HL-60 (cell line): Measurements from ENCODE around the gene HSPB1.
A peak's percentile ranks its signal among the peaks of the same experiment; 100 is the strongest.
"Not testable (repeated sequence)": the region's sequence is repeated elsewhere in the genome, so short reads cannot be mapped to it uniquely, and the experiment has no call there.

Source experiments
- DNase-seq, 2 experiments: peaks; one replicate each; pipeline ENCODE4 v3.0.0-alpha.2; 2010 to 2020; ENCODE audit warnings: low read depth in 1 of 2, low spot score in 1 of 2
- H3K27ac ChIP-seq: fragments of 250-450 bp; sonication (Bioruptor Pico); replicated peaks from 2 replicates; pipeline ENCODE4 v1.5.1; 2020; ENCODE audit warnings: mild to moderate bottlenecking, moderate library complexity
- H3K27me3 ChIP-seq: fragments of 250-450 bp; sonication (Bioruptor Pico); 2 replicates; pipeline ENCODE4 v1.5.1; 2021; ENCODE audit warnings: mild to moderate bottlenecking, moderate library complexity; ENCODE audit not compliant: insufficient read depth, poor library complexity, severe bottlenecking
- H3K4me3 ChIP-seq: replicated peaks from 2 replicates; pipeline ENCODE4 v1.5.1; 2011; ENCODE audit warnings: mild to moderate bottlenecking, control low read depth, low read length; ENCODE audit not compliant: insufficient read depth
- GABPA ChIP-seq: IDR thresholded peaks from 2 replicates; pipeline ENCODE4 v1.6.1; 2012; ENCODE audit warnings: low read depth
- POLR2AphosphoS5 ChIP-seq: IDR thresholded peaks from 2 replicates; pipeline ENCODE4 v1.6.1; 2012; ENCODE audit warnings: low read depth
- SPI1 ChIP-seq: IDR thresholded peaks from 2 replicates; pipeline ENCODE4 v1.6.1; 2012; ENCODE audit warnings: low read depth, mild to moderate bottlenecking, borderline replicate concordance
- TF ChIP-seq, protein P1 (sequence below): IDR thresholded peaks from one replicate; pipeline ENCODE4 v1.5.1; 2011; ENCODE audit warnings: low read length, control low read depth, inconsistent platforms; ENCODE audit not compliant: insufficient read depth
- TF ChIP-seq, protein P2 (sequence below): IDR thresholded peaks from 2 replicates; pipeline ENCODE4 v1.6.1; 2012; ENCODE audit warnings: low read depth; ENCODE audit not compliant: insufficient replicate concordance

HSPB1 gene

DNA sequence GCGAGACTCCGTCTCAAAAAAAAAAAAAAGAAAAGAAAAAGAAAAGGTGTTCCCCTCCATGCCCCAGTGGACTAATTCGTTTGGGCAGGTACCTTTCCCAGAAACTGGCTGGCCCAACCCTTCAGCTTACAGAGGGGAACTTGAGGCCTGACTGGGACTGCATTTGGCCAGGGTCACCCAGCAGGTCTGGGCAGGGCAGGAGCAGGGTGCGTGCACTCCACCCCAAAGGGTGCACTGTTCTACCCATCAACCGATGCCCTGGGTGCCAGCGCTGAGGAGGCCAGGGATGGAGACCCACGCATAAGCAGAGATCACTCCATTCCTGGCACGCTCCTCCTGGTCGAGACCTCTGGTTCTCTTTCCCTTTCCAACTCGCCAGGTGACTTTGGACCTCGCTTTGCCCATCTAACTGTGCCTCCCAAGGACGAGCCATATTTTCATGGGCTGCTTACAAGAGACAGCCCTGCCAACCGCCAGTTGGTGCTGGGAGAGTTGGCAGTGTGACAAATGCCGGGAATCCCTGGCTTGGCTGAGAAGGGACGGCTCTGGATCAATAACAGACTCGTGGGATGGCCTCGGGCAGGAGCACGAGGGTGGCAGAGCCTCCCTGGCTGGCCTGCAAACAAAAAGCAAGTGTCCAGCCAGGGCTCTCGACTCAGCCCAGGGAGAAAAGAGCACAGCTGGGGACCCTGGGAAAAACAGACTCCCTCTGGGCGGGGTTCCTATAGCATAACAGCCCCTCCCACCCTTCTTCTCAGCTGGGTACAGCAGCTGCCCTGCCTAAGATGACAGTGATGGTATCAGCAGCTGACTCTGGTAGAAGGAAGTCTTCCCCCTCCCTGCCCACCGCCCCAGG lies 7.9 kb downstream of the HSPB1 start:
- Histone ChIP-seq H3K4me3 (no peak overlapping the region), H3K27me3 (no peaks in the 10 kb centered on the region), H3K27ac (no peak overlapping the region)
- no peak for TF ChIP-seq GABPA
- no peak for DNase-seq

GRCh38 chr7:76311838-76312237 lies 9.4 kb downstream of the HSPB1 start:
- H3K27me3 ChIP-seq, DNase-seq, H3K27ac ChIP-seq, H3K4me3 ChIP-seq: not testable (repeated sequence)

DNA sequence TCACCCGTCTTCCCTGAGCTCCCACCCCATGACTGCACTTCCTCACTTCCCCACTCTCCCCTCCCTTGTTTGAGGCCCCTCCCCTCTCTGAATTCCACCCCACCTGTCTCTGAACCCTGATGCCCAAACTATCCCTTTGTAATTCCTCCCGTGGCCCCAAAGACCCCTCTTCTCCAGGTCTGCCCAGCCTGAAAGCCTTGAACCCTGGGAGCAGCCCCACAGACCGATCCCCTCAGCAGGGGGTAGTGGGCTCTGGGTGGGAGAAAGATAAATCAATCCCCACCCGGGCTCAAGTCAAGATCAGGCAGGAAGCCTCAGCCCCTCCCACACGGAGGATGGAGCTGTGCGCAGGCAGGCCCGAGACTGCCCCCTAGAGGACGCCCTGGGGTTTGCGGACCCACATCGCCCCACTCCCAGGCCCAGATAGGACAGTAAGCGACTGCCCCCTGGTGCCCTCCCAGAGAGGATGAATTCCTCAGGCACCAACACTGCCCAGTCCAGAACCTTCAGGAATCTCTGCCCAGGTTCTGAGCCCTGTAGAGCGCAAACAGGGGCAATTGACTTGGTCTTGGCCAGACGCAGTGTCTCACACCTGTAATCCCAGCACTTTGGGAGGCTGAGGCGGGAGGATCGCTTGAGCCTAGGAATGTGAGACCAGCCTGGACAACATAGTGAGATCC lies 11.7 kb downstream of the HSPB1 start:
- no peak overlapping the region for H3K27ac ChIP-seq
- no peak for TF ChIP-seq POLR2AphosphoS5
- TF ChIP-seq, protein P1, sequence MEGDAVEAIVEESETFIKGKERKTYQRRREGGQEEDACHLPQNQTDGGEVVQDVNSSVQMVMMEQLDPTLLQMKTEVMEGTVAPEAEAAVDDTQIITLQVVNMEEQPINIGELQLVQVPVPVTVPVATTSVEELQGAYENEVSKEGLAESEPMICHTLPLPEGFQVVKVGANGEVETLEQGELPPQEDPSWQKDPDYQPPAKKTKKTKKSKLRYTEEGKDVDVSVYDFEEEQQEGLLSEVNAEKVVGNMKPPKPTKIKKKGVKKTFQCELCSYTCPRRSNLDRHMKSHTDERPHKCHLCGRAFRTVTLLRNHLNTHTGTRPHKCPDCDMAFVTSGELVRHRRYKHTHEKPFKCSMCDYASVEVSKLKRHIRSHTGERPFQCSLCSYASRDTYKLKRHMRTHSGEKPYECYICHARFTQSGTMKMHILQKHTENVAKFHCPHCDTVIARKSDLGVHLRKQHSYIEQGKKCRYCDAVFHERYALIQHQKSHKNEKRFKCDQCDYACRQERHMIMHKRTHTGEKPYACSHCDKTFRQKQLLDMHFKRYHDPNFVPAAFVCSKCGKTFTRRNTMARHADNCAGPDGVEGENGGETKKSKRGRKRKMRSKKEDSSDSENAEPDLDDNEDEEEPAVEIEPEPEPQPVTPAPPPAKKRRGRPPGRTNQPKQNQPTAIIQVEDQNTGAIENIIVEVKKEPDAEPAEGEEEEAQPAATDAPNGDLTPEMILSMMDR = peak; percentile 99
- peak; percentile 84 to 95 for DNase-seq
- no peaks in the 10 kb centered on the region for H3K27me3 ChIP-seq
- no peak overlapping the region for H3K4me3 ChIP-seq

DNA sequence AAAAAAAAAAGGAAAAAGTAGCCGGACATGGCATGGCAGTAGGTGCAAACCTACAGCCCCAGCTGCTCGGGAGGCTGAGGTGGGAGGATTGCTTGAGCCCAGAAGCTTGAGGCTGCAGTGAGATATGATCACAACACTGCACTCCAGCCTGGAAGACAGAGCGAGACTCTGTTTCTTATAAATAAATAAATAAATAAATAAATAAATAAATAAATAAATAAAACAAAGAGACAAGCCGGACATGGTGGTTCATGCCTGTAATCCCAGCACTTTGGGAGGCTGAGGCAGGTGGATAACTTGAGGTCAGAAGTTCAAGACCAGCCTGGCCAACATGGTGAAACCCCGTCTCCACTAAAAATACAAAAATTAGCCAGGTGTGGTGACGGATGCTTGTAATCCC lies 12.3 kb downstream of the HSPB1 start:
- H3K4me3 ChIP-seq, H3K27ac ChIP-seq, H3K27me3 ChIP-seq, DNase-seq: not testable (repeated sequence)

DNA sequence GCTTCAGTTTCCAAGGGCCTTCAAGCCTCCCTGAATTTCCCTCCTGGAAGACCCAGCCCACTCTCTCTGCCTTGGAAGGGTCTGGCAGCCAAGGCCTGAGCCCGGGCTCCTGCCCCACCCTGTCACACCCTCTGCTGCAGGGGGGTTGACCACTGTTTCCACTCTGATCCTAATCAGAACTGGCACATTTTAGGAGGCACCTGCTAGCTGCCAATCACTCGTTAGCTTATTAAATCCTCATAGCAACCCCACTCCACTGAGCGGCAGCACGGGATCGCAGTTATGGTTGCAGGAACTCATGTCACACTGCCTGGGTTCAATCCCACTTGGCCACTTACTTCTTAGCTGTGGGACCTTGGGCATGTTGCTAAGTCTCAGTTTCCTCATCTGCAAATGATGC lies 12.9 kb downstream of the HSPB1 start:
- TF ChIP-seq POLR2AphosphoS5 (no peak), SPI1 (no peak), GABPA (no peak)
- TF ChIP-seq, protein P1 = no peak
- TF ChIP-seq, protein P2, sequence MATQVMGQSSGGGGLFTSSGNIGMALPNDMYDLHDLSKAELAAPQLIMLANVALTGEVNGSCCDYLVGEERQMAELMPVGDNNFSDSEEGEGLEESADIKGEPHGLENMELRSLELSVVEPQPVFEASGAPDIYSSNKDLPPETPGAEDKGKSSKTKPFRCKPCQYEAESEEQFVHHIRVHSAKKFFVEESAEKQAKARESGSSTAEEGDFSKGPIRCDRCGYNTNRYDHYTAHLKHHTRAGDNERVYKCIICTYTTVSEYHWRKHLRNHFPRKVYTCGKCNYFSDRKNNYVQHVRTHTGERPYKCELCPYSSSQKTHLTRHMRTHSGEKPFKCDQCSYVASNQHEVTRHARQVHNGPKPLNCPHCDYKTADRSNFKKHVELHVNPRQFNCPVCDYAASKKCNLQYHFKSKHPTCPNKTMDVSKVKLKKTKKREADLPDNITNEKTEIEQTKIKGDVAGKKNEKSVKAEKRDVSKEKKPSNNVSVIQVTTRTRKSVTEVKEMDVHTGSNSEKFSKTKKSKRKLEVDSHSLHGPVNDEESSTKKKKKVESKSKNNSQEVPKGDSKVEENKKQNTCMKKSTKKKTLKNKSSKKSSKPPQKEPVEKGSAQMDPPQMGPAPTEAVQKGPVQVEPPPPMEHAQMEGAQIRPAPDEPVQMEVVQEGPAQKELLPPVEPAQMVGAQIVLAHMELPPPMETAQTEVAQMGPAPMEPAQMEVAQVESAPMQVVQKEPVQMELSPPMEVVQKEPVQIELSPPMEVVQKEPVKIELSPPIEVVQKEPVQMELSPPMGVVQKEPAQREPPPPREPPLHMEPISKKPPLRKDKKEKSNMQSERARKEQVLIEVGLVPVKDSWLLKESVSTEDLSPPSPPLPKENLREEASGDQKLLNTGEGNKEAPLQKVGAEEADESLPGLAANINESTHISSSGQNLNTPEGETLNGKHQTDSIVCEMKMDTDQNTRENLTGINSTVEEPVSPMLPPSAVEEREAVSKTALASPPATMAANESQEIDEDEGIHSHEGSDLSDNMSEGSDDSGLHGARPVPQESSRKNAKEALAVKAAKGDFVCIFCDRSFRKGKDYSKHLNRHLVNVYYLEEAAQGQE = no peak

DNA sequence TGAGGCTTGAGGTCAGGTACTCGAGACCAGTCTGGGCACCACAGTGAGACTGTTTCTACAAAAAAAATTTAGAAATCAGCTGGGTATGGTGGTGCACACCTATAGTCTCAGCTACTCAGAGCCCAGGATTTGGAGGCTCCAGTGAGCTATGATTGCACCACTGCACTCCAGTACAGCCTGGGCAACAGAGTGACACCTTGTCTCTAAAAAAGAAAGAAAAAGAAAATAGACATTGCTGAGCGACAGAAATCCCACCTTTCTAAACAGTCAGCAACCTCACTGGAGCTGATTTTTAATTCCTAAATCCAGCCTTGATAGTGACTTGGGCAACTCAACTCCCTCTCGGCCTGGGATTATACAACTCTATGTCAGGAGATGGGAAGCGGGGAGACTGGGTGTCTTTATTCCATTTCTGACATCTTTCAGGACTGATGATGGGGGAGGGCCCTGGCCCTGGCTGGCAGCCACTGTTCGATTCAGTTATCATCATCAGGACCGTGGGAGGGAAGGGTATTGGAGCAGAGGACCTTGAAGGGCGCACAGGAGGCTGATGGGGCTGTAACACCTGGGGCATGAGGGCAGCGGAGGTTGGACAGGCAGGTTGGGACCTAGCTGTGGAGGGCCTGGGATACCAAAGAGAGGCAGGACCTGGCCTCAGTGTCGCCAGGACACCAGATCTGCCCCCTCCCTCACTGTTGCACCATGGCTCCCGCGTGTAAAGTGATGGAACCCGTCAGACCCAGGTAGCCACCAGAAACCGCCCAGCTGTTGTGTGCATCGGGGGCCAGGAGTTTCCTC lies 14.7 kb downstream of the HSPB1 start:
- TF ChIP-seq, protein P1 = no peak
- no peak for DNase-seq
- Histone ChIP-seq H3K4me3 (peak overlapping the region; percentile 66), H3K27me3 (no peaks in the 10 kb centered on the region), H3K27ac (no peak overlapping the region)

More for the DNA sequence above, 12.9 kb downstream of the HSPB1 start:
- peak in 1 of 2 experiments; percentile 43 for DNase-seq
- H3K4me3 ChIP-seq = no peak overlapping the region
- H3K27me3 ChIP-seq = no peaks in the 10 kb centered on the region
- no peak overlapping the region for H3K27ac ChIP-seq
